NCI-H2107 treated with DMSO at 0.1 percent for 48 hours (cell line): ENCODE results near the gene CETN3.

Source experiments
- DNase-seq: peaks from one replicate; lab custom pipeline; 2025; ENCODE audit not compliant: unreplicated experiment; lab: John Stamatoyannopoulos, UW

CETN3 gene

GRCh38 chr5:90409318-90410177 is at the start of gene CETN3:
Gene CETN3 (minus strand): TSS chr5:90409756. CDS start chr5:90409661, 95 bp downstream.
- DNase-seq = peak; percentile 96

GRCh38 chr5:90446961-90447360 is 37.4 kb upstream of the CETN3 start:
- DNase-seq = no peak

GRCh38 chr5:90440644-90441043 is 31.1 kb upstream of the CETN3 start:
- DNase-seq = no peak

GRCh38 chr5:90438100-90438499 is 28.5 kb upstream of the CETN3 start:
- no peak for DNase-seq

GRCh38 chr5:90437663-90438062 is 28.1 kb upstream of the CETN3 start:
- no peak for DNase-seq

- peak; percentile 7 for DNase-seq
Observed at GRCh38 chr5:90434116-90434714, 24.7 kb upstream of the CETN3 start.

- DNase-seq = no peak
Observed at GRCh38 chr5:90424245-90424644, 14.7 kb upstream of the CETN3 start.

GRCh38 chr5:90421136-90421535 is 11.6 kb upstream of the CETN3 start:
- DNase-seq = no peak

GRCh38 chr5:90418214-90418613 is 8.7 kb upstream of the CETN3 start:
- no peak for DNase-seq

GRCh38 chr5:90410178-90410762 is 714 bp upstream of the CETN3 start:
- DNase-seq = peak; percentile 19

- DNase-seq = no peak
Observed at GRCh38 chr5:90408571-90409317, 812 bp downstream of the CETN3 start.

- no peak for DNase-seq
Observed at GRCh38 chr5:90406466-90406865, 3.1 kb downstream of the CETN3 start.

GRCh38 chr5:90402521-90403255 is 6.9 kb downstream of the CETN3 start:
- no peak for DNase-seq

- DNase-seq = no peak
Observed at GRCh38 chr5:90399251-90399650, 10.3 kb downstream of the CETN3 start.

GRCh38 chr5:90398726-90399125 is 10.8 kb downstream of the CETN3 start:
- no peak for DNase-seq

GRCh38 chr5:90395005-90395404 is 14.6 kb downstream of the CETN3 start:
- DNase-seq = no peak

GRCh38 chr5:90390928-90391327 is 18.6 kb downstream of the CETN3 start:
- no peak for DNase-seq

- no peak for DNase-seq
Observed at GRCh38 chr5:90390326-90390725, 19.2 kb downstream of the CETN3 start.

GRCh38 chr5:90387508-90387907 is 22.0 kb downstream of the CETN3 start:
- DNase-seq = no peak

- DNase-seq = no peak
Observed at GRCh38 chr5:90386099-90386710, 23.4 kb downstream of the CETN3 start.
